ELF-1 (cell line): Measurements from ENCODE around the gene AQP1.

Experiments used
- DNase-seq: peaks from one replicate; pipeline ENCODE4 v3.0.0-alpha.2; 2016; ENCODE audit warnings: low read depth, low spot score

The AQP1 gene

GRCh38 chr7:30921540-30922401 lies 10.1 kb downstream of the AQP1 start:
- no peak for DNase-seq

- DNase-seq: peak; percentile 1
Measured at GRCh38 chr7:30922596-30922995, 10.9 kb downstream of the AQP1 start.

GRCh38 chr7:30923009-30923773 lies 11.5 kb downstream of the AQP1 start:
- peak; percentile 0 for DNase-seq

- DNase-seq: peak; percentile 0
Measured at GRCh38 chr7:30923774-30924413, 12.2 kb downstream of the AQP1 start.

- no peak for DNase-seq
Measured at GRCh38 chr7:30924624-30925023, 13.0 kb downstream of the AQP1 start.

GRCh38 chr7:30925117-30925516 lies 13.5 kb downstream of the AQP1 start:
- DNase-seq: no peak

- DNase-seq: peak; percentile 1
Measured at GRCh38 chr7:30925913-30926312, 14.3 kb downstream of the AQP1 start.

GRCh38 chr7:30926313-30926712 lies 14.7 kb downstream of the AQP1 start:
- peak; percentile 0 for DNase-seq

GRCh38 chr7:30927040-30927439 lies 15.4 kb downstream of the AQP1 start:
- DNase-seq: peak; percentile 0

- DNase-seq: no peak
Measured at GRCh38 chr7:30927559-30927958, 15.9 kb downstream of the AQP1 start.

- no peak for DNase-seq
Measured at GRCh38 chr7:30928254-30928872, 16.7 kb downstream of the AQP1 start.

GRCh38 chr7:30929686-30930085 lies 18.0 kb downstream of the AQP1 start:
- no peak for DNase-seq

GRCh38 chr7:30930621-30931020 lies 19.0 kb downstream of the AQP1 start:
- DNase-seq: peak; percentile 51

- DNase-seq: peak; percentile 79
Measured at GRCh38 chr7:30931161-30931928, 19.7 kb downstream of the AQP1 start.

GRCh38 chr7:30931929-30932540 lies 20.4 kb downstream of the AQP1 start:
- DNase-seq: no peak

- no peak for DNase-seq
Measured at GRCh38 chr7:30932562-30932961, 20.9 kb downstream of the AQP1 start.

- no peak for DNase-seq
Measured at GRCh38 chr7:30933124-30933974, 21.7 kb downstream of the AQP1 start.

- no peak for DNase-seq
Measured at GRCh38 chr7:30934225-30934624, 22.6 kb downstream of the AQP1 start.

GRCh38 chr7:30934732-30935568 lies 23.3 kb downstream of the AQP1 start:
- no peak for DNase-seq
